SH-SY5Y (cell line): ENCODE data around the gene VTCN1.

Source experiments
- GATA2 ChIP-seq: IDR thresholded peaks from 2 replicates; pipeline ENCODE4 v1.6.1; 2011; ENCODE audit warnings: mild to moderate bottlenecking, low read depth, low read length
- GATA3 ChIP-seq: IDR thresholded peaks from 2 replicates; pipeline ENCODE4 v1.6.1; 2011; ENCODE audit warnings: low read depth, mild to moderate bottlenecking, low read length, moderate library complexity

GRCh38 chr1:117114877-117115276 is 95.8 kb downstream of the VTCN1 start:
- TF ChIP-seq GATA3: no peak
- TF ChIP-seq GATA2: no peak
